NB4 (cell line): Measurements from ENCODE around the gene DGCR8.

Experiments used
- CTCF ChIP-seq: IDR thresholded peaks from one replicate; pipeline ENCODE4 v1.5.1; 2012; ENCODE audit warnings: low read depth, low read length
- POLR2A ChIP-seq: IDR thresholded peaks from 2 replicates; pipeline ENCODE4 v1.6.1; 2011; ENCODE audit warnings: mild to moderate bottlenecking; ENCODE audit not compliant: insufficient read length; ENCODE audit errors: extremely low read depth

GRCh38 chr22:20157430-20158183 lies 77.6 kb downstream of the DGCR8 start:
- TF ChIP-seq CTCF (no peak), POLR2A (no peak)
